Measurements from ENCODE around the gene SHISAL2A. TPM values are rescaled to one million over a fixed set of nuclear protein-coding genes. Genes with fewer than 3 reads are reported as not detected.

The SHISAL2A gene
- total RNA-seq, 1 experiment from 2014 or later: 0.90 TPM

DNA sequence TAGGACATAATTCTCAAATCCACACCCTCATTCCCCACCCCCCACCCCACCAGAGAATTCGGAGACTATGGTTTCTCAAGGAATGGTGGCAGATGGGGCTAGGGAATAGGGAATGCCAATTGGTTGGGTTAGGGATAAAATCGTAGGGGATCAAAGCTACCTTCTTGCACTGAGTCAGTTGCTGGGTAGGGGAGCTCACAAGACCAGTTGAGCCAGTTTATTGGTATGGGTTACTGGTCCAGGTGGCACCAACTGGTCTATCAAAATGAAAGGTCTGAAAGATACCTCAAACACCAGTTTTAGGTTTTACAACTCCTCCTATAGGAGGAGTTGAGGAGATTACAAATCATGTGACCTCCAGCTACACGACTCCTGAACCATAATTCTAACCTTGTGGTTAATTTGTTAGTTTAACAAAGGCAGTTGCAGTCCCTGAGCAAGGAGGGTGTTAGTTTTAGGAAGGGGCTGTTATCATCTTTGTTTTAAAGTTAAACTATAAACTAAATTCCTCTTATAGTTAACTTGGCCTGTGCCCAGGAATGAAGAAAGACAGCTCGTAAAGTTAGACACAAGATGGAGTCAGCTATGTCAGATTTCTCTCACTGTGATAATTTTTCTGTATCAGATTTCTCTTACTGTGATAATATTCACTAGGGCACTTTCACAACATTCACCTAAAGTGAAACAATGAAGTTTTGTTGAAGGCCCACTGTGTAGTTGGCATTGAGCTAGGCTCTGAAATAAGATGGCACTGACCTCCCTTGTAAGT is 2.5 kb downstream of the SHISAL2A start:
- Histone ChIP-seq H3K9me3 (ENCODE audit: control insufficient read depth, low read depth, low read length) (no peaks in the 10 kb centered on the region), H3K4me2 (ENCODE audit: insufficient read depth, insufficient read length, low read length) (no peak overlapping the region), H2BK15ac (ENCODE audit: low read depth, low read length) (no peak overlapping the region), H2AFZ (ENCODE audit: low read length) (no peak overlapping the region), H3T11ph (ENCODE audit: low read length) (no peak overlapping the region), H2BK5ac (ENCODE audit: insufficient read length, low read length) (no peak overlapping the region), H3K56ac (ENCODE audit: insufficient read length, low read depth, low read length) (no peak overlapping the region), H2BK20ac (ENCODE audit: low read depth, low read length, poor library complexity, severe bottlenecking) (no peak overlapping the region), H3K4ac (ENCODE audit: low read depth, low read length) (no peak overlapping the region), H3K79me2 (ENCODE audit: insufficient read depth, low read length) (no peaks in the 10 kb centered on the region), H3K9ac (ENCODE audit: extremely low read depth, insufficient read length, low read length) (no peak overlapping the region), H4K91ac (ENCODE audit: insufficient read length, low read depth, low read length) (no peak overlapping the region), H3K79me1 (ENCODE audit: insufficient read depth, low read depth, low read length, poor library complexity, severe bottlenecking) (no peaks in the 10 kb centered on the region), H4K5ac (ENCODE audit: insufficient read length, low read depth, low read length) (no peak overlapping the region), H2BK12ac (ENCODE audit: insufficient read length, low read depth, low read length) (no peak overlapping the region), H3K14ac (ENCODE audit: insufficient read depth, low read length) (no peak overlapping the region), H3K23me2 (ENCODE audit: insufficient read length, low read depth, low read length, poor library complexity, severe bottlenecking) (peaks cover 4% of the 10 kb centered on the region), H3K23ac (ENCODE audit: insufficient read length, low read depth, low read length) (no peak overlapping the region), H3K27me3 (ENCODE audit: insufficient read depth, low read length) (peaks cover 30% of the 10 kb centered on the region), H4K8ac (replicated peaks; ENCODE audit: insufficient read length, low read depth, low read length) (no peak overlapping the region), H3K18ac (ENCODE audit: insufficient read length, low read depth, low read length) (no peak overlapping the region), H3K4me1 (ENCODE audit: insufficient read depth, low read length) (no peaks in the 10 kb centered on the region; the same call in 1 of the 2 replicates), H4K20me1 (ENCODE audit: control insufficient read depth, insufficient read depth, insufficient read length) (no peaks in the 10 kb centered on the region), H2BK120ac (ENCODE audit: low read depth, low read length, poor library complexity, severe bottlenecking) (no peak overlapping the region), H3K27ac (ENCODE audit: insufficient read length, low read depth, low read length) (no peak overlapping the region), H2AK5ac (ENCODE audit: insufficient read length, low read length) (no peak overlapping the region)
- H3K27me3 Mint-ChIP-seq (ENCODE audit: low read depth): peaks cover 79% of the 10 kb centered on the region
- peaks cover 13 to 22% of the 10 kb centered on the region in 2 experiments for H3K4me1 Mint-ChIP-seq
- DNase-seq: no peak
- TF ChIP-seq, protein P1, sequence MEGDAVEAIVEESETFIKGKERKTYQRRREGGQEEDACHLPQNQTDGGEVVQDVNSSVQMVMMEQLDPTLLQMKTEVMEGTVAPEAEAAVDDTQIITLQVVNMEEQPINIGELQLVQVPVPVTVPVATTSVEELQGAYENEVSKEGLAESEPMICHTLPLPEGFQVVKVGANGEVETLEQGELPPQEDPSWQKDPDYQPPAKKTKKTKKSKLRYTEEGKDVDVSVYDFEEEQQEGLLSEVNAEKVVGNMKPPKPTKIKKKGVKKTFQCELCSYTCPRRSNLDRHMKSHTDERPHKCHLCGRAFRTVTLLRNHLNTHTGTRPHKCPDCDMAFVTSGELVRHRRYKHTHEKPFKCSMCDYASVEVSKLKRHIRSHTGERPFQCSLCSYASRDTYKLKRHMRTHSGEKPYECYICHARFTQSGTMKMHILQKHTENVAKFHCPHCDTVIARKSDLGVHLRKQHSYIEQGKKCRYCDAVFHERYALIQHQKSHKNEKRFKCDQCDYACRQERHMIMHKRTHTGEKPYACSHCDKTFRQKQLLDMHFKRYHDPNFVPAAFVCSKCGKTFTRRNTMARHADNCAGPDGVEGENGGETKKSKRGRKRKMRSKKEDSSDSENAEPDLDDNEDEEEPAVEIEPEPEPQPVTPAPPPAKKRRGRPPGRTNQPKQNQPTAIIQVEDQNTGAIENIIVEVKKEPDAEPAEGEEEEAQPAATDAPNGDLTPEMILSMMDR (conservative IDR thresholded peaks at IDR 0.05): no peak
- no CpG with 5 or more reads among the region's 4 CpGs for WGBS (ENCODE audit: extremely low coverage, insufficient read length, low lambda C conversion rate)
- H3K4me3 Mint-ChIP-seq: no peak overlapping the region
- H3K36me3 Mint-ChIP-seq (ENCODE audit: insufficient read depth in 1 of 3, low read depth in 3 of 3): peaks cover 0 to 8% (median 7%) of the 10 kb centered on the region in 3 experiments; a peak in 3 of 7 replicates
- H3K27ac Mint-ChIP-seq: no peak overlapping the region
- peaks cover 9% of the 10 kb centered on the region in 2 experiments for H3K9me3 Mint-ChIP-seq

Measured in H9 (cell line).